HCT116 (cell line): Measurements from ENCODE around the gene MALT1. TPM values are rescaled to one million over a fixed set of nuclear protein-coding genes. Genes with fewer than 3 reads are reported as not detected.

ENCODE experiments used
- ATAC-seq: fragments of 200-7000 bp; cut with Tn5 transposase; 2 replicates; pipeline ENCODE4 v1.9.1; 2020; ENCODE audit warnings: mild to moderate bottlenecking, moderate library complexity
- BruUV-seq: library from RNA; stranded (reverse); fragments of 400-500 nt; replicated peaks from 2 replicates; lab custom pipeline; 2021; lab: Mats Ljungman, UMichigan
- CTCF ChIA-PET: fragments of 300-600 bp; sonication (Branson Sonifier 250); formaldehyde crosslinking; loops from one replicate; lab custom pipeline; 2021; ENCODE audit warnings: antibody characterized with exemption; lab: Charles Lee
- POLR2A ChIA-PET: fragments of 300-600, 350-600 bp; sonication (Branson Sonifier 250); formaldehyde crosslinking; loops from one replicate; lab custom pipeline; 2021; ENCODE audit warnings: antibody characterized with exemption; lab: Charles Lee
- RAD21 ChIA-PET, 2 experiments: fragments of 300-600 bp; sonication (Branson Sonifier 250); formaldehyde crosslinking; loops; one replicate each; lab custom pipeline; 2023; ENCODE audit warnings: low total read pairs in 2 of 2; ENCODE audit not compliant: uncharacterized antibody in 2 of 2, unreplicated experiment in 2 of 2, low non-redundant PET in 1 of 2; lab: Charles Lee
- DNase-seq: peaks from one replicate; pipeline ENCODE4 v3.0.0-alpha.2; 2010; ENCODE audit warnings: low read depth, low spot score
- H2AFZ ChIP-seq: fragments of 200-600 bp; shearing (Covaris generic), sonication (generic); 2 replicates; pipeline ENCODE4 v1.6.1; 2017; ENCODE audit warnings: low read depth, mixed run types, mixed read lengths, antibody characterized with exemption, low read length; ENCODE audit not compliant: poor library complexity, severe bottlenecking
- H3K27ac ChIP-seq: 2 replicates; pipeline ENCODE4 v1.5.1; 2012; ENCODE audit warnings: low read depth, low read length
- H3K27me3 ChIP-seq: fragments of 200-600 bp; sonication (generic); 2 replicates; pipeline ENCODE4 v1.6.1; 2016; ENCODE audit warnings: mixed run types, low read length, mixed read lengths; ENCODE audit not compliant: insufficient read depth
- H3K36me3 ChIP-seq, 2 experiments: fragments of 200-500 bp in 1 of 2; fragments of 200-600 bp in 1 of 2; sonication (Bioruptor generic) in 1 of 2; sonication (generic) in 1 of 2; 2 replicates each; pipeline versions ENCODE4 v1.5.1 to v1.6.1; 2014 to 2016; ENCODE audit warnings: low read length in 2 of 2, inconsistent platforms in 1 of 2, mixed read lengths in 1 of 2, mixed run types in 1 of 2; ENCODE audit not compliant: insufficient read depth in 2 of 2, control insufficient read depth in 1 of 2
- H3K4me1 ChIP-seq, 2 experiments: fragments of 200-600 bp in 1 of 2; sonication (generic) in 1 of 2; 2 replicates each; pipeline versions ENCODE4 v1.5.1 to v1.6.1; 2012 to 2017; ENCODE audit warnings: low read length in 2 of 2, inconsistent platforms in 1 of 2, mild to moderate bottlenecking in 1 of 2, mixed read lengths in 1 of 2, mixed run types in 1 of 2, moderate library complexity in 1 of 2; ENCODE audit not compliant: insufficient read depth in 2 of 2, control insufficient read depth in 1 of 2
- H3K4me2 ChIP-seq: fragments of 200-600 bp; sonication (generic); 2 replicates; pipeline ENCODE4 v1.6.1; 2017; ENCODE audit warnings: mixed run types, low read length, mixed read lengths
- H3K4me3 ChIP-seq, 2 experiments: fragments of 200-600 bp in 1 of 2; sonication (generic) in 1 of 2; replicated peaks in 1 of 2; 2 replicates each; pipeline ENCODE4 v1.5.1; 2011 to 2016; ENCODE audit warnings: low read length in 2 of 2, control low read depth in 1 of 2, low read depth in 1 of 2, mild to moderate bottlenecking in 1 of 2, mixed read lengths in 1 of 2, mixed run types in 1 of 2
- H3K79me2 ChIP-seq: fragments of 200-600 bp; sonication (generic); 2 replicates; pipeline ENCODE4 v1.6.1; 2017; ENCODE audit warnings: mild to moderate bottlenecking, mixed run types, low read length, moderate library complexity, mixed read lengths; ENCODE audit not compliant: insufficient read depth
- H3K9ac ChIP-seq: fragments of 200-600 bp; sonication (generic); 2 replicates; pipeline ENCODE4 v1.6.1; 2016; ENCODE audit warnings: low read length, mixed read lengths
- H3K9me2 ChIP-seq: fragments of 200-600 bp; sonication (generic), shearing (Covaris generic); 2 replicates; pipeline ENCODE4 v1.6.1; 2017; ENCODE audit warnings: mixed run types, mild to moderate bottlenecking, moderate library complexity; ENCODE audit not compliant: insufficient read depth
- H3K9me3 ChIP-seq, 2 experiments: fragments of 200-500 bp in 1 of 2; fragments of 200-600 bp in 1 of 2; sonication (Bioruptor generic) in 1 of 2; sonication (generic) in 1 of 2; 2 replicates each; pipeline ENCODE4 v1.6.1; 2014 to 2017; ENCODE audit warnings: low read length in 2 of 2, mixed read lengths in 2 of 2, inconsistent platforms in 1 of 2, low read depth in 1 of 2, mild to moderate bottlenecking in 1 of 2, mixed run types in 1 of 2, moderate library complexity in 1 of 2; ENCODE audit not compliant: control insufficient read depth in 1 of 2, insufficient read depth in 1 of 2
- H4K20me1 ChIP-seq: fragments of 200-600 bp; sonication (generic), shearing (Covaris generic); 2 replicates; pipeline ENCODE4 v1.6.1; 2017; ENCODE audit warnings: mixed run types, mild to moderate bottlenecking, moderate library complexity; ENCODE audit not compliant: insufficient read depth
- CEBPB ChIP-seq: IDR thresholded peaks from 2 replicates; pipeline ENCODE4 v1.6.1; 2012; ENCODE audit warnings: low read depth
- EGR1 ChIP-seq: IDR thresholded peaks from 2 replicates; pipeline ENCODE4 v1.6.1; 2012; ENCODE audit warnings: low read depth
- POLR2A ChIP-seq: IDR thresholded peaks from 2 replicates; pipeline ENCODE4 v1.7.0; 2011; ENCODE audit warnings: borderline replicate concordance; ENCODE audit not compliant: insufficient read depth, insufficient read length; ENCODE audit errors: extremely low read depth
- YY1 ChIP-seq: IDR thresholded peaks from 2 replicates; pipeline ENCODE4 v1.6.1; 2011; ENCODE audit warnings: low read length, low read depth, moderate library complexity, mild to moderate bottlenecking; ENCODE audit not compliant: insufficient replicate concordance; ENCODE audit errors: extremely low read depth
- ZFX ChIP-seq: fragments of 450-650 bp; IDR thresholded peaks from 2 replicates; pipeline ENCODE4 v1.6.1; 2017
- intact Hi-C: fragments of 100-400 bp; cut with micrococcal nuclease; formaldehyde crosslinking; loops from 2 replicates; pipeline ENCODE4 v1.10.0; 2022
- total RNA-seq: library from RNA; stranded (reverse); gene quantifications from one replicate; pipeline ENCODE4 v1.2.1, GENCODE V29; 2021; ENCODE audit not compliant: unreplicated experiment
- TF ChIP-seq, protein P1 (sequence below): IDR thresholded peaks from 2 replicates; pipeline ENCODE4 v1.6.1; 2012

The MALT1 gene
- total RNA-seq, 1 experiment from 2014 or later = 41.1 TPM

DNA sequence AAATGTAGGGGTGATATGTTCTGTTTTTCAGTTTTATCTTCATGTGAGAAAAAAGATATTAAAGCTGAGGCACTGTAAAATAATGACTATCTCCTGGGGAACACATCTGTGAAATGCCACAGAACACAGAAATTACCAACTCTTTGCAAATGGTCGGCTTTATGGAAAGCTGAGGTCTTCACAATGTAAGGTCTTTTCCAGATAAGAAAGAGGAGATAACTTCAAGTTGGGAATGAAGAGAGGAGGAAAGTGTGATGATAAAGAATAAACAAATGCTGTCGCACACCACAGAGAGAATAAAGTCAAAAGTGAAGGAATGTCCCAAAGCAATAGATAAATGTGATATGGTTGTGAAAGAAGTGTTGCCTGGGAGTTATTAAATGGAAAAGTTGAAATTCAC lies 41.2 kb upstream of the MALT1 start:
- TF ChIP-seq POLR2A = no peak
- TF ChIP-seq ZFX = no peak
- no peak for TF ChIP-seq EGR1
- no peak for TF ChIP-seq CEBPB
- TF ChIP-seq, protein P1, sequence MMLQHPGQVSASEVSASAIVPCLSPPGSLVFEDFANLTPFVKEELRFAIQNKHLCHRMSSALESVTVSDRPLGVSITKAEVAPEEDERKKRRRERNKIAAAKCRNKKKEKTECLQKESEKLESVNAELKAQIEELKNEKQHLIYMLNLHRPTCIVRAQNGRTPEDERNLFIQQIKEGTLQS = no peak
- Histone ChIP-seq H3K9ac (no peak overlapping the region), H3K9me3 (no peaks in the 10 kb centered on the region), H2AFZ (no peak overlapping the region), H3K9me2 (no peaks in the 10 kb centered on the region), H3K27me3 (no peaks in the 10 kb centered on the region), H3K79me2 (no peaks in the 10 kb centered on the region), H3K4me1 (no peaks in the 10 kb centered on the region), H3K4me2 (no peak overlapping the region), H3K27ac (no peak overlapping the region), H3K4me3 (no peak overlapping the region), H3K36me3 (no peaks in the 10 kb centered on the region), H4K20me1 (no peaks in the 10 kb centered on the region)
- RAD21 ChIA-PET = no interaction called here
- intact Hi-C loops = no loop called here
- ATAC-seq (no peak), DNase-seq (no peak)
- no TSS peak for BruUV-seq
- CTCF ChIA-PET = no interaction called here
- POLR2A ChIA-PET = no interaction called here

DNA sequence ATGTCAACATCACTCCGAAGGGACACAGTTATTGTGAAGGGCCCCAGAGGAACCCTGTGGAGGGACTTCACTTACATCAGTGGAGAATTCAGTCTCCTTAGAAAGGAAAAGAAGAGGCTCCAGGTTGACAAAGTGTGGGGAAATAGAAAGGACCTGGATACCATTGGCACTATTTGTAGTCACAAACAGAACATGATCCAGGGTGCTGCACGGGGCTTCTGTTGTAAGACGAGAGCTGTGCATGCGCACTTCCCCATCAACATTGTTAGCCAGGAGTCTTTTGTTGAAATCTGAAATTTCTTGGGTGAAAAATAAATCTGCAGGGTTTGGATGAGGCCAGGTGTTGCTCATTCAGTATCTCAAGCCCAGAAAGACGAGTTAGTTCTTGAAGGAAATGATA lies 40.0 kb upstream of the MALT1 start:
- no peak for ATAC-seq
- BruUV-seq = no TSS peak

More for the DNA sequence above, 40.0 kb upstream of the MALT1 start:
- POLR2A ChIA-PET = no interaction called here
- no peak for DNase-seq
- TF ChIP-seq YY1 = no peak
- no peak for TF ChIP-seq ZFX
- no peak overlapping the region for H3K4me2 ChIP-seq
- H3K4me3 ChIP-seq = no peak overlapping the region
- H3K36me3 ChIP-seq = no peaks in the 10 kb centered on the region
- H3K9ac ChIP-seq = no peak overlapping the region
- H3K9me2 ChIP-seq = no peaks in the 10 kb centered on the region
- RAD21 ChIA-PET = no interaction called here
- no peaks in the 10 kb centered on the region for H3K9me3 ChIP-seq
- no peaks in the 10 kb centered on the region for H3K27me3 ChIP-seq
- intact Hi-C loops = no loop called here
- no peak overlapping the region for H2AFZ ChIP-seq
- CTCF ChIA-PET = no interaction called here
- no peaks in the 10 kb centered on the region for H3K79me2 ChIP-seq
- no peaks in the 10 kb centered on the region for H4K20me1 ChIP-seq
- no peak overlapping the region for H3K27ac ChIP-seq
- H3K4me1 ChIP-seq = peaks cover 6 to 8% of the 10 kb centered on the region in 2 experiments; a peak in 3 of 4 replicates
